Psoas muscle (tissue), 8 donors: Measurements from ENCODE around the gene PRKACA. TPM values are rescaled to one million over a fixed set of nuclear protein-coding genes. Genes with fewer than 3 reads are reported as not detected.

Source experiments
- ATAC-seq, 4 donors: fragments of 200-7000 bp; cut with Tn5 transposase; one replicate each; pipeline ENCODE4 v1.9.1; 2020; ENCODE audit warnings: moderate library complexity in 3 of 4, mild to moderate bottlenecking in 2 of 4
- DNase-seq, 2 donors: peaks; one replicate each; pipeline ENCODE4 v3.0.0-alpha.2; 2020
- H3K27ac ChIP-seq: fragments of 200-600 bp; one replicate; pipeline ENCODE4 v1.8.0; 2022
- H3K27me3 ChIP-seq, 3 donors: fragments of 200-600 bp in 1 of 3; one replicate each; pipeline versions ENCODE4 v1.6.1 to v1.8.0; 2013 to 2022; ENCODE audit warnings: low read length in 2 of 3, mild to moderate bottlenecking in 2 of 3, moderate library complexity in 1 of 3; ENCODE audit not compliant: insufficient read depth in 3 of 3
- H3K36me3 ChIP-seq, 2 donors: fragments of 200-600 bp in 1 of 2; one replicate each; pipeline versions ENCODE4 v1.6.1 to v1.8.0; 2013 to 2022; ENCODE audit warnings: low read depth in 1 of 2, mild to moderate bottlenecking in 1 of 2, moderate library complexity in 1 of 2; ENCODE audit not compliant: insufficient read depth in 1 of 2
- H3K4me1 ChIP-seq: fragments of 200-600 bp; one replicate; pipeline ENCODE4 v1.8.0; 2022
- H3K4me3 ChIP-seq: fragments of 200-600 bp; one replicate; pipeline ENCODE4 v1.8.0; 2022; ENCODE audit warnings: mild to moderate bottlenecking
- H3K9me3 ChIP-seq: fragments of 200-600 bp; one replicate; pipeline ENCODE4 v1.8.0; 2022
- CTCF ChIP-seq: fragments of 200-600 bp; IDR thresholded peaks from one replicate; pipeline ENCODE4 v1.8.0; 2022; ENCODE audit warnings: antibody characterized with exemption
- WGBS, 3 donors: extraction: QIAGEN DNeasy Blood & Tissue Kit; methylation state at CpG; one replicate each; pipeline versions ENCODE4 v1.1.6 to v1.1.7; 2013; 5-methylcytosine and 5-hydroxymethylcytosine counted together
- intact Hi-C, 2 donors: fragments of 100-400 bp; cut with DNase I; formaldehyde crosslinking; loops; one replicate each; pipeline versions ENCODE4 v1.11.0 to v1.14.2; 2022
- polyA plus RNA-seq, 3 donors: library from polyadenylated mRNA; stranded (reverse); fragments of 200-250 nt; gene quantifications; one replicate each; pipeline ENCODE4 v1.2.3, GENCODE V29; 2013
- total RNA-seq, 4 donors: library from RNA; stranded (reverse); fragmentation: NEBNext Ultra II Directional in 2 of 4; extraction: Animal tissue kit (Norgen Biotek cat#: 25700) in 2 of 4; gene quantifications; one replicate each; pipeline versions ENCODE4 v1.2.1 to v1.2.4, GENCODE V29; 2021 to 2023
- donor health status: healthy with polysubstance abuse.
- donor health status: DM: no; HTN: no; CAD: no; lungs with moderate emphysema.
- donor health status: Bipolar disorder and iron deficiency.
- donor health status: healthy.
- donor health status: DM: yes; HTN: yes; CAD: no.
- donor health status: DM: no; HTN: no; CAD: no.
- donor health status: DM: no; HTN: no; CAD: no.
- donor health status: DM: yes; HTN: yes; CAD: no.

Gene PRKACA
- total and polyA plus RNA-seq, 7 donors, result 99.3 to 509 (median 209) TPM

GRCh38 chr19:14145381-14145780 lies 27.8 kb upstream of the PRKACA start:
- no peaks in the 10 kb centered on the region for H3K27me3 ChIP-seq
- no peak for TF ChIP-seq CTCF
- peaks cover 10% of the 10 kb centered on the region for H3K4me1 ChIP-seq
- ATAC-seq (no peak), DNase-seq (no peak)
- H3K9me3 ChIP-seq, result no peaks in the 10 kb centered on the region
- H3K36me3 ChIP-seq, result no peaks in the 10 kb centered on the region
- no peak overlapping the region for H3K27ac ChIP-seq
- 88 to 95% (median 89%) methylated on average over 6 of the region's 6 CpGs for whole genome bisulfite sequencing, 3 donors
- no peak overlapping the region for H3K4me3 ChIP-seq
- intact Hi-C loops, result loop anchor here in 1 of 2 donors (5.0 kb wide), 1 partner anchor 202 kb away; no protein-coding TSS in a partner anchor

- 80 to 93% (median 84%) methylated on average over 12 of the region's 12 CpGs for WGBS, 3 donors
- intact Hi-C loops, result loop anchor here in 1 of 2 donors (5.0 kb wide), 1 partner anchor 265 kb away; no protein-coding TSS in a partner anchor
- H3K9me3 ChIP-seq, result no peaks in the 10 kb centered on the region
- H3K27ac ChIP-seq, result no peak overlapping the region
- H3K4me1 ChIP-seq, result peaks cover 23% of the 10 kb centered on the region
- TF ChIP-seq CTCF, result no peak
- ATAC-seq, result no peak
- no peak overlapping the region for H3K4me3 ChIP-seq
- no peaks in the 10 kb centered on the region for H3K27me3 ChIP-seq
- H3K36me3 ChIP-seq, result no peaks in the 10 kb centered on the region
- DNase-seq, result no peak
These were observed 25.0 kb upstream of the PRKACA start for GRCh38 chr19:14142262-14143190.

GRCh38 chr19:14141041-14141440 lies 23.5 kb upstream of the PRKACA start:
- Histone ChIP-seq H3K9me3 (no peaks in the 10 kb centered on the region), H3K4me1 (peaks cover 25% of the 10 kb centered on the region), H3K27me3 (no peaks in the 10 kb centered on the region), H3K4me3 (no peak overlapping the region), H3K36me3 (no peaks in the 10 kb centered on the region), H3K27ac (no peak overlapping the region)
- TF ChIP-seq CTCF, result no peak
- intact Hi-C loops, result loop anchor here in 1 of 2 donors (5.0 kb wide), 1 partner anchor 266 kb away; no protein-coding TSS in a partner anchor
- no peak for ATAC-seq
- WGBS, 3 donors, result 93 to 97% (median 94%) methylated on average over 8 of the region's 8 CpGs
- no peak for DNase-seq

- no peaks in the 10 kb centered on the region for H3K36me3 ChIP-seq
- no peak for TF ChIP-seq CTCF
- peak overlapping the region; percentile 98 for H3K27ac ChIP-seq
- peak; percentile 31 to 65 (median 50) for ATAC-seq
- intact Hi-C loops, result loop anchor here in 1 of 2 donors (5.0 kb wide), 2 partner anchors 263 to 267 kb away; partner anchors contain the start of gene NANOS3
- H3K4me3 ChIP-seq, result no peak overlapping the region
- H3K9me3 ChIP-seq, result no peaks in the 10 kb centered on the region
- peak; percentile 69 to 87 for DNase-seq
- no peaks in the 10 kb centered on the region for H3K27me3 ChIP-seq
- peaks cover 25% of the 10 kb centered on the region for H3K4me1 ChIP-seq
- 21 to 36% (median 28%) methylated on average over 9 of the region's 9 CpGs for WGBS, 3 donors
These were observed 22.4 kb upstream of the PRKACA start for GRCh38 chr19:14139944-14140343.
